GM23248 (cell line): ENCODE measurements around the gene WFIKKN2.

Experiments
- EZH2 ChIP-seq: fragments of 200-600 bp; sonication (generic); IDR thresholded peaks from 2 replicates; pipeline ENCODE4 v1.6.1; 2018; ENCODE audit warnings: antibody characterized with exemption, mild to moderate bottlenecking; ENCODE audit not compliant: insufficient read depth, poor library complexity, severe bottlenecking
- EZH2phosphoT487 ChIP-seq: fragments of 200-600 bp; sonication (generic); IDR thresholded peaks from 2 replicates; pipeline ENCODE4 v1.6.1; 2018; ENCODE audit warnings: antibody characterized with exemption, moderate library complexity, mild to moderate bottlenecking, low read depth; ENCODE audit not compliant: insufficient read depth

DNA sequence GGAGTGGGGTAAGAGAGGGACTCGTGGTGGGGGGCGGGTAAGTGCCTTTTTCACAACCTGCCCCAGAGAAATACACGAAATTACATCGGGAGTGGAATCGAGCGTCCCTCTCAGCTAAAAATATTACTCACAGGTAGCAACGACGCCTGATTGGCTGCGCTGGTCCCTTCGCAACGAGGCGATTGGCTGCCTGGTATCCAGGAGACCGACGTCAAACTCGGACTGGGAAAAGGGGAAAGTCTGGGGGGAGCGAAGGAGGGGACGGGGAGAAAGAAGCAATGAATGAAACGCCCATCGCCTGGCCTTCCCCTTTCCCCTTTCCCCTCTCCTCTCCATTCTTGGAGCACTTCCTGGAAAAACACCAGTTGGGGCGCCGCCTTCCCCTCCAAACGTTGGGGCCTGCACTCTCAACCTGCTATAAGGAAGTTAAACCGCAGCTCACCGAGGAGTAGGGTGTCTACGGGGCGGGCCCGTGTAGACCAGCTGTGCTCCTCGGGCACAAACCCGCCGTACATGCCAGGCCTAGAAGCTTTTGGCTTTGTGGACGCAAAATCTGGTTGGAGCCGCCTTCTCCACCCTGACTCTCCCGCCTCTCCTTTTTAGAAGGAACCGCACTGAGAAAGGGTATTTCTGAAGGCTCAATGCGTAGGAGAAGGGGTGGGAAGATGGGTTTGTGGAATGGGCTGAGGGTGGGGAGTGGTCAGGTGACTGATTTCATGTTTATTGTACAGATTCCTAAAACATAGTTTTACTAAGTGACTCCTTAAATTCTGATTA, 32.2 kb downstream of the WFIKKN2 start:
- TF ChIP-seq EZH2 (no peak), EZH2phosphoT487 (no peak)
